Measurements from ENCODE around the gene TEAD1.

TEAD1 gene

GRCh38 chr11:12793065-12793464, 118.8 kb downstream of the TEAD1 start:
- no peak for DNase-seq

- DNase-seq = no peak
Measured at GRCh38 chr11:12793506-12793905, 119.3 kb downstream of the TEAD1 start.

GRCh38 chr11:12794576-12795230, 120.5 kb downstream of the TEAD1 start:
- DNase-seq = no peak

GRCh38 chr11:12797996-12798395, 123.8 kb downstream of the TEAD1 start:
- DNase-seq = no peak

- no peak for DNase-seq
Measured at GRCh38 chr11:12798609-12799011, 124.4 kb downstream of the TEAD1 start.

- DNase-seq = no peak
Measured at GRCh38 chr11:12799334-12799835, 125.2 kb downstream of the TEAD1 start.

- DNase-seq = no peak
Measured at GRCh38 chr11:12800032-12800671, 125.9 kb downstream of the TEAD1 start.

- no peak for DNase-seq
Measured at GRCh38 chr11:12800871-12801270, 126.7 kb downstream of the TEAD1 start.

- DNase-seq = no peak
Measured at GRCh38 chr11:12801976-12802375, 127.8 kb downstream of the TEAD1 start.

GRCh38 chr11:12802418-12803085, 128.3 kb downstream of the TEAD1 start:
- DNase-seq = no peak

- no peak for DNase-seq
Measured at GRCh38 chr11:12803086-12803826, 129.0 kb downstream of the TEAD1 start.

GRCh38 chr11:12806113-12806512, 131.9 kb downstream of the TEAD1 start:
- no peak for DNase-seq

- DNase-seq = no peak
Measured at GRCh38 chr11:12807621-12808020, 133.4 kb downstream of the TEAD1 start.

GRCh38 chr11:12808519-12808918, 134.3 kb downstream of the TEAD1 start:
- no peak for DNase-seq

GRCh38 chr11:12809364-12809763, 135.1 kb downstream of the TEAD1 start:
- DNase-seq = no peak

GRCh38 chr11:12809864-12810567, 135.8 kb downstream of the TEAD1 start:
- no peak for DNase-seq

- DNase-seq = no peak
Measured at GRCh38 chr11:12810568-12810894, 136.3 kb downstream of the TEAD1 start.

GRCh38 chr11:12811861-12812260, 137.6 kb downstream of the TEAD1 start:
- no peak for DNase-seq

GRCh38 chr11:12812849-12813248, 138.6 kb downstream of the TEAD1 start:
- DNase-seq = no peak

GRCh38 chr11:12813371-12814225, 139.4 kb downstream of the TEAD1 start:
- DNase-seq = no peak

- no peak for DNase-seq
Measured at GRCh38 chr11:12815129-12815480, 140.9 kb downstream of the TEAD1 start.

GRCh38 chr11:12815931-12816494, 141.8 kb downstream of the TEAD1 start:
- DNase-seq = no peak
